Activated naive CD4-positive, alpha-beta T cell treated with anti-CD3 and anti-CD28 coated beads, Interleukin-2, amount 50 U/mL, for 16 hours (primary cell): ENCODE results near the gene CRB1.
"Not testable (repeated sequence)": the region's sequence is repeated elsewhere in the genome, so short reads cannot be mapped to it uniquely, and the experiment has no call there.

Experiments
- DNase-seq: peaks from one replicate; pipeline ENCODE4 v3.0.0-alpha.2; 2020

CRB1 gene

DNA sequence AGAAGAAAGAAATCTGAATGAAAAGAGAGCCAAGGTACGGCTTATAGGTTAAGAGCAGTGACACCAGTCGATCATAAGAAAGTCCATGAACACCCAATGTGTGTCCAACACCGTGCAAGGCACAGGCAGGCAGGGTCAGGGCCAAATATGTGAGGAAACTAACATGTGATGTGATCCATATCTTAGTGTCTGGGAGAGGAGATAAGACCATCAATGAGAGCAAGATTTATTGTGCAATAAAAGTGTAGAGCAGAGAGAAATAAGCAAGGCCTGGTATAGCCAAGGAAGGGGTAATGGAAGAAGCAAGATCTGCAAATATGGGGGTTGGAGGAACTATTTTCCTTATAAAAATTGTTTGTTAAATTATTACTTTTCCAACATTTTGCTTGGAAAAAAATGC, 198.8 kb downstream of the CRB1 start:
- no peak for DNase-seq

DNA sequence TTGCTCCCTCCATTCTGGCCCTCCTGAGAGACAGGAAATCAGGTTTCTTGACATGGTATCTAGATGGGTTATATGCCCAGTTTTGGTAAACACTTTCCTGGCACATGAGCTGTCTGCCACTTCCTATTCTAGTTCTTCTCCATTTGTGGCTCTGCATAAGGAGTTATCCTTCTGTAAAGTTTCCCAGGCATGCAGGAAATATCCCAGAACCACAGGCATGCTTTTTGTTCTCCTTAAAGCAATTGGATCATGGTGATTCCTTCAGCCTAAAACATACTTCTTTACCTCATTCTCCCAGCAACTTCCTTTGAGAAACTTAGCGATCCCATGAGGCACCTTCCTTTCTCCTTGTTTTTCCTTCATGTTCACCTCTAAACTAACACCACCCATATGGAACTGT, 199.8 kb downstream of the CRB1 start:
- no peak for DNase-seq

DNA sequence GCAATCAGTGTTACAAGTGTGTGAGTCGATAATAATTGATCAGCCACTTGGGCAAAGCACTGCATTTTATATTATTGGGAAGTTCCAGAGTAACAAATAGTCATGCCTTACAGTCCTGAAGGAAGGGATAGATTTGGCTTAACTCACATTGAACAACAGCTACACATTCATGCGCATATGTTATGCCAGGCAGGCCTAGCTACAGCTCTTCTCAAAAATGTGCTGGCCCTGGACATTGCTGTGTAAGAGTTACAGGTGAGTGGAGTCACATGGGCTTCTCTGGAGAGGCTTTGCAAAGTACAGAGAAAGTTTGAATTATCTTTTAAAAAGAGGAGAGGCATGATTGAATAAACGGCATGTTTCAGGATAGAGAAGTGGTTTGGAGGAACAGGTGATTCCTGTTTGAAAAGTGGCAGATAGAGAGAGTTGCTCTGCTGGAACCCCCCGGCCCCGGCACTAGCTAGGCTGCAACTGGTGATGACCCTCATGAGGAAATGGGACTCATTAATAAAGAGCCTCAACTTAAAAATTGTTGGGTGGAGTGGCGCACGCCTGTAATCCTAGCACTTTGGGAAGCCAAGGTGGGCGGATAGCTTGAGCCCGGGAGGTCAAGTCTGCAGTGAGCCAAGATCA, 200.6 kb downstream of the CRB1 start:
- no peak for DNase-seq

DNA sequence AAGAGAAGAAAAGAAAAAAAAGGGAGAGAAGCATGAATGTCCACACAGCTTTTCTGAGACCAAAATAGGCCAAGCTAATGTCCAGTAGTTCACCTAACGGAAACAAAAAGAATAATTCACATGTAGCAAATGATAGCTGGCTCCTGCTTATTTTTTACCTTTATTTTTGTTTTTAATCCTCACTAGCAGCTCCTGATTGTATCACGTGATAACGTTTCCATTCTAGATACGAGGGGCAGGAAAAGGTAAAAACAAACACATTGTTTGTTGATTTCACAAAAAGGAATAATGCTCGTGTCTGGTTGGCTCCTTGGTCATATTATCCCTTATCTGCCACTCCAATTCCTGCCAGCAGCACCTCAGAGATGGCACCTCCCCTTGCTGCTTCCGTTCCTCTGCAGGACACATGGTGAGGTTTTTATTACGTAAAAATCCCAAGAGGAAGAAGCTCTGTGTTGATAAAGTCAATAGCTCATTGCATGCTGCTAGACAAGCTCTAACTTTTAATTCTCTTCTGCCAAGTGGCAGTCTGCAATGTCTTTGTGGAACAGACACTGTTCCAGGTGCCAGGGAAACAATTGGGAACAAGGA, 201.7 kb downstream of the CRB1 start:
- DNase-seq: no peak

DNA sequence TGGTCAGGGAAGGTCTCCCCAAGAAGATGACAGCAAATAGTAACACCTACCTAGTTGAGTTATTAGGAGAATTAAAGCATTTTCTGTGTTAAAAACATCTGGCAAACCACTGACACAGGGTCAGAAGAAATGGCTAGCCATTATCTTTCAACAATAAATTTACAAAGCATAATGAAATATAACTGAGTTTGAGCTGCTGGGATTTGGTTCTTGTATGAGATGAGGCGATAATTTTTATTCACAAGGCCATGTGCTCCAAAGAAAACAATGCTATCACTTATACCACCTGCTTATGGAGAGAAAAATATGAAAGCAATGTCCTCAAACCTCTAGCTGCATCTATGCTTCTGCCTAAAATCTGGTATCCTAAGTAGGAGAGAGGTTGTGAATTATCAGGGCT, 202.3 kb downstream of the CRB1 start:
- no peak for DNase-seq

DNA sequence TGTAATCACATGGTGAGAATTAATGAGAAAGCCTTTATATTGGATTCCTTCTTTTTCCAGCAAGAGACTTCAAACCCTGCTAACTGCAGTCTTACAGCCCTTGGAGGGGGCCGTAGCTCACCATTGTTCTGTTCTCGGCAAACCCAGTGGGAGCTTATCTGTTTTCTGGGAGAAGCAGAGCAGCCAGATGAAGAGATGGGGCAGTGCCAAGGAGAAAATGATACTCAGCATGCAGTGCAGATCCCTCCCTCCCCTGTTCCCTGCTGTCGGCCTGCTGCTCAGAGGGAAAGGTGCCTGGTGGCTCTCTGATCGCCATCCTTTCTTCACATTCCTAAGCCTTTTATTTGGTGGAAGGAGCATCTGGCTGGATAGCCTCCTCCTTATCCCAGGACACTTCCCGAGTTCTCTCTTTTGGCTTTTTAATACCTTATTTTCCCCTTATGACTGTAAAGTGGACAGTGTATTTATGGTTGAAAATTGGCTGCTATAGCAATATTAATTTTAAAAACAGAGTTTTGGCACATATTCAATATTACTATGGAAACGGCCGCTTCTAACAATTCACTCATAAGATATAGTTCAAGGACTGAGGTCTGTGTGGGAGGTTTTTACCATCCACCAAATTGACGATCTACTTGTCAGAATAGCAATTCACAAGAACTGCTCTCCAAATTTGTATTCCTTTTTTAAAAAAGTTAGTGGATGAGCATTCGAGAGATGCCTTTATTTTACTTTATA, 203.4 kb downstream of the CRB1 start:
- no peak for DNase-seq

DNA sequence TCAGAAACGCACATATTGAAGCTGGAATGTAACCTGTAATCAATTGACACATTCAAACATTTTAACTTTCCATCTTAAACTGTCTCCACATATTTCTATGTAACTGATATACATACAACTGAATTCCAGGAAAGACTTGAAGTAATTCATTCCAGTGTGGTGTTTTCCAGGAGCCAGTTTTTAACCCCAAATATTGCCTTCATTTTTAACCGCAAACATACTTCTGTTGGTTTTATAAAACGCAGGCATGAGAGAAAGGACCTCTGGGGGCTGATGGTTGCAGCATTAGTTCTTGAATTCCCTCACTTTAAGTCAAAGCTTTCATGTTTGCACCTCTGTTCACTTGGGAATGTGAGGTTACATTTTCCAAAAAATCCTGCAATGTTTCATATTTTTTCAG, 204.1 kb downstream of the CRB1 start:
- DNase-seq: no peak

DNA sequence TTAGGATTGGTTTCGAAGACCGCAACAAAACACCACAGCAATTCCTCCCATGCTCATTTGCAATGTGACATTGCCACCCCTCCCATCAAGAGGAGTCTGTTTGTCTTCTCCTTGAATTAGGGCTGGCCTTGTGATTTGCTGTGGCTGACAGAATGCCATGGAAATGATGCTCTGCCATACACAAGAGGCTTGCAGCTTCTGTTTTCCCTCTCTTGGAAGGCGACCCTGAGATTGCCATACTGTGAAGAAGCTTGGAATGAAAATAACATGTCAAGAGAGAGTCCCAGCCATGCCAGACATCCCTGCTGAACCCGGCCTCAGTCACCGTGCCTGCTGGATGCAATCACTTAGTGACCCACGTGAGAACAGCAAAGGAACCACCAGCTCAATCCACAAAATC, 212.4 kb downstream of the CRB1 start:
- no peak for DNase-seq

DNA sequence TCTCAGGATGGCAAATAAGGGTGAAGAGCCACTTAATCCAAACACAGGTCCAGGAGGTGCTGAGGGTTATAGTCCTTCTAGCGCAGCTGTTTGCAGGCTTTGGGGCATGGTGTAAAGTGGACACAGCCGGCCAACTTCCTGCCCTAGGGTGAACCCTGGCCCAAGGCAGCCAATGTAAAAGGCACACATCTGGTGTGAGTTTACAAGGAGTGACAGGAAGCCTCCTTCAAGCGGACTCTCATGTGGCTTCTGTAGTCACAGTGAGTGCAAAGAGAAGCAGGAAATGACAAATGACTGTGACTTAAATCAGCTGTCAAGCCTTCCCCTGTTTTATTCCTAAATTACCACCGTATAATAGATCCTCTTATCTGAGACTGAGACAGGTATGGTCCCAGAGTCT, 213.0 kb downstream of the CRB1 start:
- no peak for DNase-seq

DNA sequence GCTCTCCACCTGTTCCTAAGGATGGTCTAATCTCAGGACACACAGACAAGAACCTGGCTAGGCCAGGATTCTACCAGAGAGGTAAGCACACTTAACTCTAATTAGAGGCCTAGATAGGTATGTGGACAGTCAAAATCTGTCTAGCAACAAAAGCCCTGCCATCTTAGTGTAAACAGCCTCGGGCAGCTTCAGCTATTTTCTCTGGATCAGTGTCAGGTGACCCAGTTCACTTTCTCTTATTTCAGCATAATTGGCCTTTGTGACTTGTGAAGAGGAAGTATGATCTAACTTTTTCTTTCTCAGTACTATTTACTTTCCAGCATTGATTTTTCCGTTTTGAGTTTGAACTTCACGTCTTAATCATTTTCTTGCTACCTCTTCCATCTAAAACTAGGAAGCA, 217.7 kb downstream of the CRB1 start:
- no peak for DNase-seq

DNA sequence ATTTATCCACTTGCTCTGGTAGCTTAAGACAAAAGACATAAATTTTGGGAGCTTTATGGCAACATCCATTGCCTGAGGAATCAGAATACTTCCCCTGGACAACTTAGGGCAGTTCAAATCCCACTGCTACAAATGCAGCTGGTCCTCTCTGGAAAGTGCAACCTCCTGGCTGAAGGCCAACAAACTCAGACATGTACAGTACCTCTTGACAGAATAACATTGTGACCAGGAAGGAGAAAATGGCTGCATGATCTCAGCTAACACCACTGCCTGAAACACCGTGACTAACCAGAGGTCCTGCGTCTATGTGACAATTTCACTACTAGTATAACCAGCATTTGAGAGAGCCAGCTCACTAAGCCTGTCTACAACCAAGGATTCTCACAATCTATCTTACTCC, 218.9 kb downstream of the CRB1 start:
- no peak for DNase-seq

DNA sequence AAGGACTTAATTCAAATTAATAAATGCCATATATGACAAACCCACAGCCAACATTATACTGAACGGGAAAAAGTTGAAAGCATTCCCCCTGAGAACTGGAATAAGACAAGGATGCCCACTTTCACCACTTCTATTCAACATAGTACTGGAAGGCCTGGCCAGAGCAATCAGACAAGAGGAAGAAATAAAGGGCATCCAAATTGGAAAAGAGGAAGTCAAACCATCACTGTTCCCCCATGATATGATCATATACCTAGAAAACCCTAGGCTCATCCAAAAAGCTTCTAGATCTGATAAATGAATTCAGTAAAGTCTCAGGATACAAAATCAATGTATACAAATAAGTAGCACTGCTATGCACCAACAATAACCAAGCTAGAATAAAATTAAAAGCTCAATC, 223.5 kb downstream of the CRB1 start:
- not testable (repeated sequence) for DNase-seq

DNA sequence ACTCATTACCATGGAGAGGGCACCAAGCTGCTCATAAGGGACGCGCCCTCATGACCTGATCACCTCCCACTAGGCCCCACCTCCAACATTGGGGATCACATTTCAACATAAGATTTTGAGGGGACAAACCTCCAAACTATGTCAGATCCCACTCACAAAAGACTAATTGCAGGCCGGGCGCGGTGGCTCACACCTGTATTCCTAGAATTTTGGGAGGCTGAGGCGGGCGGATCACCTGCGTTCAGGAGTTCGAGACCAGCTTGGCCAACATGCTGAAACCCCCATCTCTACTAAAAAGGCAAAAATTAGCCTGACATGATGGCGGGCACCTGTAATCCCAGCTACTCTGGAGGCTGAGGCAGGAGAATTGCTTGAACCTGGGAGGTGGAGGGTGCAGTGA, 228.7 kb downstream of the CRB1 start:
- no peak for DNase-seq

DNA sequence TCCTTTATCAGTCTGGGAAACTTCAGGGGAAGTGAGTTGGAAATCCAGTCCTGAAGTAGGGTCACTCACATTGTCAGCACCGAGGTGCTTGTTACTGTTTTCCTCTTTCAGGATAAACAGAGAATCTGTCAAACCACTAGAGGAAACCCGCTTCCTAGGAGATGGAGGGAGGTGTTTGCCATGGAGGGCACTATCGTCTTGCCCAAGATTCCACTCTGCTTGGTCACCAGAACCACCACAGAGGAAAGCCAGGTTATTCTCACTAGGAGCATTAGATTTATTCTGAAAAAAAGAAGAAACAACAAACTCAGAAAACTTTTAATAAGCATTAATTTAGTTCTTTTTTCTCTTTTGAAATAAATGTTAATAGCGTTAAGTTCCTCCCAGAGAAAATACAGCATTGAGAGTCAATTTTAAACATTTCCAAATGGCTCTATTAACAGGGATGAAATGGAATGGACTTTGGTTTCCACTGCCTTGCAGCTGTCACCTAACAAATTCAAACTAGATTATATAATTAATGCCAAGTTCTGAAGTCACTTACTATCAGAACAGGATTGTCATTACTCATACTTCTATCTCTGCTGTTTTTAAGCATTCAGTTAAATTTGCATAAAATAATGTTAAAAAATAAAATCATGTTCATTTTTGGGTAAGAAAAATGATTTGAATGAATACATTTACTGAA, 242.8 kb downstream of the CRB1 start:
- DNase-seq: no peak

DNA sequence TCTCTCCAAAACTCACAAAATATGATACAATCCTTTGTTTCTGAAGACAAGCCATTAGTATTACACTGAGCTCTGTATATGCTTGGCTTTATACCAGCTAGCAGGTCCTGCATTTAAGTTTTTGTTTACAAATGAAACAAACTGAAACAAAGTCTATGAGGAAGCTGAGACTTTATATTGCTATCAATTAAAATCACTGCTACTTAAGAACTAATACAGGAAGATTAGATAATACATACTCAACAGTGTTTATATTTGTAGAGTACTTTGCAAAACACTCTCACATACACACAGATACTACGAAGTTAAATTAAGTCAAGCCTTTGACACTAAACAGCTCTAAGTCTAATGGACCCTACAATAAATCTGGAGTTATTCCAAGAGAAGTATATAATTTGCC, 247.4 kb downstream of the CRB1 start:
- no peak for DNase-seq

DNA sequence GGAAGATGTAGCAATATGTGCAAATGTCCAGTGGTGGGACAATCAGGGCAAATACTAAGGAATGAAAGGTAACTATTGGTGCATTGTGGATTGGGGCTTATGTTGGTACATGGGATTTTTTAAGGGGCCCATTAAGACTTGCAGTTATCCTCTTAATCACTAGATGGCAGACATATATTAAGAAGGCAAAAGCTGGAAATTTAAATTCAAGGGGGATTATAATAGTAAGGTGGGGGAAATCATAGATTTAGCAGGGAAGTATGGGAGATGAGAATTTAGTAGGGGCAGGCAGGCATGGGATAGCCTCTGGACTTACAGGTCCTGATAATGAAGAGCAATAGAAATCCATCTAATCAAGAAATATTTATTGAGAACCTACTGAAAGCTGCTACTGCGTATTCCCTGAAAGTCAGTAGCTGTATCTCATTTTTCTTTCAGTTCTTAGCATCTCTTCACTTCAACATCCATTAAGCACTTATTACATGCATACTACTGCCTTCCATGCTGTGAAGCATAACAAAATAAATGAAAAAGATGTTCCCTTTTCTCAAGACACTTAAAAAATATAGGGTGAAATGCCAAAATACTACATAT, 251.8 kb downstream of the CRB1 start:
- DNase-seq: no peak

DNA sequence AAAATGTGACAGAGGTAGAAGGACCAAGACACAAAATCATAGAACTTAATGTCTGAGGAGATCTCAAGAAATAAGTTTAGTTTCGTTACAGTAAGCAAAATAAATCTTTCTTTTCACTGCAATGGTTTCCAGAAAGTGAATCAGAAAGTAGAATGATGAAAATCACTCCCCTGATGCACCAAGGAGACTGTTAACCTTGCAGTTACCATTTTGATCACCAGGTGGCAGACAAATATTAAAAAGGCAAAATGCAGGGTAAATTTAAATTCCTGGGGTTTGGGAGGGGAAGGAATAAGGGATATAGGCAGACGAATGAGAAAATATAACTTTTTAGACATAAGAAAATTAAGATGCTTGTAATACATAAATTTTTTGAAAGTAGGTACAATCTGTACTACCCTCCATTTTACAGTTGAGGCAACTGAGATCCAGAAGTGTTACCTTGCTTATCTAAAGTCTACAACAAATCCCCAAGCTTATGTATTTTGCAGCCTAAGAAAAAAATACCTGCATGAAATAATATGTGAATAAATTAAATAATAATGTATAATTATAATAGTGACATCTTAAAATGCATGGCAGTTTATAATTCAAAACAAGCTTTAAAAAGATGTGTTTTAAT, 253.2 kb downstream of the CRB1 start:
- DNase-seq: no peak

DNA sequence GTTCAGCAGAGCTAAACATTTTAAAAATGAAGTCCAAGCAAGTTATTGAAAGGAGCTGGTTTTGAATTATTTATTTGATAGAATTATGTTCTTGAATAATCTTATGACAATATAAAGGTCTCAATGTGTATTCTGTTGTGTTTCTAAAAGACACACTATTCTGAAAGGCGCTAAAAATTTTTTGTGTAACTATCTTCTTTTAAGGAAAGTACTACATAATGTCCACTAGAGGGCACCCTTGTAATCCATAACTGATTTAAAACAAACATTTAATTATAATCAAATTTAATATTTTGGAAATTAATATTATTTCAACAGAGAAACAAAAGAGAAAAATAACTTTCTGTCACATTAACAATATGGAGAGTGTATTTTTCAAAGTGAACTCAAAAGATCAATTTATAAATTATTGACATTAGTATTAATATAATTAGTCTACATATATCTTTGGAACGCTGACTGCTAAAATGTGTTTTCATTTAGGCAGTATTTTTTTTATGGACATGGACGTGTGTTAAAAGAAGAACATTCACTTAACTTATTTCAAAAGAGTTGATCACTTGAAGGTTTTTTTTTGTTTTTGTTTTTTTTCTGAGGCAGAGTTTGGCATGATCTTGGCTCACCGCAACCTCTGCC, 258.8 kb downstream of the CRB1 start:
- DNase-seq: no peak
